ENCODE measurements around the gene PPT2. TPM values are rescaled to one million over a fixed set of nuclear protein-coding genes. Genes with fewer than 3 reads are reported as not detected.
A peak's percentile ranks its signal among the peaks of the same experiment; 100 is the strongest.

Gene PPT2
- total RNA-seq, 1 experiment from 2014 or later = 46.3 TPM

GRCh38 chr6:32151181-32151862 lies 2.6 kb upstream of the PPT2 start:
- Mint-ChIP-seq H3K36me3 (ENCODE audit: insufficient read depth in 1 of 3, low read depth in 3 of 3) (peaks cover 11 to 15% (median 11%) of the 10 kb centered on the region in 3 experiments; a peak in 6 of 7 replicates), H3K27me3 (ENCODE audit: low read depth) (peaks cover 4% of the 10 kb centered on the region), H3K27ac (no peak overlapping the region), H3K4me1 (peaks cover 41 to 62% of the 10 kb centered on the region in 2 experiments), H3K4me3 (peak overlapping the region; percentile 49 to 98), H3K9me3 (no peaks in the 10 kb centered on the region; a peak in 1 of 5 replicates)
- no peak for TF ChIP-seq CTCF (conservative IDR thresholded peaks at IDR 0.05)
- Histone ChIP-seq H3K23me2 (ENCODE audit: insufficient read length, low read depth, low read length, poor library complexity, severe bottlenecking) (peaks cover 41% of the 10 kb centered on the region), H3K18ac (ENCODE audit: insufficient read length, low read depth, low read length) (no peak overlapping the region), H3K27ac (ENCODE audit: insufficient read length, low read depth, low read length) (no peak overlapping the region), H2BK12ac (ENCODE audit: insufficient read length, low read depth, low read length) (no peak overlapping the region), H3K14ac (ENCODE audit: insufficient read depth, low read length) (no peak overlapping the region), H3K79me2 (ENCODE audit: insufficient read depth, low read length) (no peaks in the 10 kb centered on the region; the same call in 1 of the 2 replicates), H3K23ac (ENCODE audit: insufficient read length, low read depth, low read length) (no peak overlapping the region), H2AFZ (ENCODE audit: low read length) (no peak overlapping the region), H3K79me1 (ENCODE audit: insufficient read depth, low read depth, low read length, poor library complexity, severe bottlenecking) (no peaks in the 10 kb centered on the region), H4K5ac (ENCODE audit: insufficient read length, low read depth, low read length) (no peak overlapping the region), H3K27me3 (ENCODE audit: insufficient read depth, low read length) (no peaks in the 10 kb centered on the region; the same call in 1 of the 2 replicates), H3K4me2 (ENCODE audit: insufficient read depth, insufficient read length, low read length) (peak overlapping the region; percentile 81), H3K56ac (ENCODE audit: insufficient read length, low read depth, low read length) (no peak overlapping the region), H2BK120ac (ENCODE audit: low read depth, low read length, poor library complexity, severe bottlenecking) (no peak overlapping the region), H4K8ac (replicated peaks; ENCODE audit: insufficient read length, low read depth, low read length) (no peak overlapping the region), H4K91ac (ENCODE audit: insufficient read length, low read depth, low read length) (no peak overlapping the region), H2BK15ac (ENCODE audit: low read depth, low read length) (no peak overlapping the region), H3K4ac (ENCODE audit: low read depth, low read length) (no peak overlapping the region), H2BK20ac (ENCODE audit: low read depth, low read length, poor library complexity, severe bottlenecking) (no peak overlapping the region), H4K20me1 (ENCODE audit: control insufficient read depth, insufficient read depth, insufficient read length) (no peaks in the 10 kb centered on the region), H3K9me3 (ENCODE audit: control insufficient read depth, low read depth, low read length) (no peaks in the 10 kb centered on the region), H3T11ph (ENCODE audit: low read length) (no peak overlapping the region), H2BK5ac (ENCODE audit: insufficient read length, low read length) (no peak overlapping the region), H3K4me1 (ENCODE audit: insufficient read depth, low read length) (peaks cover 7% of the 10 kb centered on the region), H2AK5ac (ENCODE audit: insufficient read length, low read length) (no peak overlapping the region), H3K9ac (ENCODE audit: extremely low read depth, insufficient read length, low read length) (no peak overlapping the region)
- no peak for DNase-seq
- no CpG with 5 or more reads among the region's 8 CpGs for WGBS (ENCODE audit: extremely low coverage, insufficient read length, low lambda C conversion rate)
